Right ventricle myocardium inferior (tissue), 1 donor: ENCODE results near the gene FYN. TPM values are rescaled to one million over a fixed set of nuclear protein-coding genes. Genes with fewer than 3 reads are reported as not detected.
A peak's percentile ranks its signal among the peaks of the same experiment; 100 is the strongest.

Experiments used
- ATAC-seq: fragments of 200-7000 bp; cut with Tn5 transposase; one replicate; pipeline ENCODE4 v1.9.1; 2020; ENCODE audit warnings: mild to moderate bottlenecking, moderate library complexity
- DNase-seq: peaks from one replicate; pipeline ENCODE4 v3.0.0; 2021; ENCODE audit errors: missing footprints
- intact Hi-C: fragments of 100-400 bp; cut with DNase I; formaldehyde crosslinking; loops from one replicate; pipeline ENCODE4 v1.11.0; 2022
- total RNA-seq: library from RNA; stranded (reverse); fragmentation: NEBNext Ultra II Directional; extraction: Animal tissue kit (Norgen Biotek cat#: 25700); gene quantifications from one replicate; pipeline ENCODE4 v1.2.1, GENCODE V29; 2021
- donor health status: DM: no; HTN: yes; CAD: no; lungs with severe emphysema.

The FYN gene
- total RNA-seq, 1 donor from 2014 or later = 50.4 TPM

DNA sequence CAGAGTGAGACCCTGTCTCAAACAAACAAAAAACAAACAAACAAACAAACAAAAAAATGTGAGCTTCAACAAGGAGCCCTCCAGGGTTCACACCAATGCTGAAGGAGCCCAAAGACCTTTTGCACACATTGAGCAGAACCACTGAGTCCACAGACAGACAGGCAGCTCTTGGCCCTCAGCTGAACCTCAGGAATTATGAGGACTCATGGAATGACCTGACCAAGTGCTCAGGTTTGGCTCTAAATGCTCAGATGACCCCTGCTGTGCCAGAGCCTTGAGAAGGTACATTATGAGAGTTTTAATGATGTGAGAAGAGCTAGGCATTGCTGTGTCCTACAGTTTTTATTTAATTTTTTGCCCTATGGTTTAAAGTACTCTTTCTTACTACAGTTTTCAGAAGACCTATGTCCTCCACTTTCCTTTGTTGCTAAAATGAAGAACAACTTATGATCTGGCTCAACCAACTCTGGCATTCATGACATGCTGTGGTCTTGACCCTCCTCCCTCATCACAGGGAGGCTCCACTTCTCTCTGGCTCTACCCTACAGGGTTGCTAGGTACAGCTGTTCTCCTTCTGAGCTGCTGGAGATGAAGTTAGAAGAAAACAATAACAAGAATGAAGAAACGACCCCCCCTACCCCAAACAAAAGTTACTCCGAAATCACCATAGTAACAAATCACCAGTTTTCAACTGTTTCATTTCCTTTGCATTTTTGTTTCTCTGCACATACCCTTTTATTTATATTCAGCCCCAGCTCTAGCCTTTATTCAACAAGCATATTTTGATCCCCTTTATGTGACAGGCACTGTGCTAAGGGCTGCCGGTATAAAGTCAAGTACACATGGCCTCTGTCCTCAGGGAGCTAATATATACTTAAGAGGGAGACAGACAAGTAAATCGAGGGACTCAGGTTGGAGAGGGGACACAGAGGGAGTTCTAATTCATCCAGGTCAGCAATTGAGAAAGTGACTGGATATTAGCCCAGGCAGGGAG, 138.9 kb downstream of the FYN start:
- ATAC-seq = no peak
- intact Hi-C loops = no loop called here
- no peak for DNase-seq

DNA sequence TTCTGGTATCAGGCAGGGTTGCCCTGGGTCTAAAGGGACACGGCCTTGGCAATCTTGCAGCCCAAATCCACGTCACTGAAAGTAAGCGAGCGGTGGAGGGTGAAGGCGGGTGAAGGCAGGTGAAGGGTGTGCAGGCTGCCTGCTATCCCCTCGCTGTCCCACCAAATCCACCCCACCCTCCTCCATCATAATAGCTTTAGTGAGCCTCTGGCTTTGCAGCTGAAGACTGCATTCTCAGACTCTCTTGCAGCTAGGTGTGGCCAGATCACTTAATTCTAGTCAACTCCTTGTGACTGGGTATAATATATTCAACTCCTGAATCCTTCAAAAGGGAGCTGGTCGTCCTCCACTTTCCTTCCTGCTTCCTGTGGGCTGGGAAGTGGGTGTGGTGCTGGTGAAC, 140.9 kb downstream of the FYN start:
- no peak for DNase-seq
- intact Hi-C loops = no loop called here
- no peak for ATAC-seq

DNA sequence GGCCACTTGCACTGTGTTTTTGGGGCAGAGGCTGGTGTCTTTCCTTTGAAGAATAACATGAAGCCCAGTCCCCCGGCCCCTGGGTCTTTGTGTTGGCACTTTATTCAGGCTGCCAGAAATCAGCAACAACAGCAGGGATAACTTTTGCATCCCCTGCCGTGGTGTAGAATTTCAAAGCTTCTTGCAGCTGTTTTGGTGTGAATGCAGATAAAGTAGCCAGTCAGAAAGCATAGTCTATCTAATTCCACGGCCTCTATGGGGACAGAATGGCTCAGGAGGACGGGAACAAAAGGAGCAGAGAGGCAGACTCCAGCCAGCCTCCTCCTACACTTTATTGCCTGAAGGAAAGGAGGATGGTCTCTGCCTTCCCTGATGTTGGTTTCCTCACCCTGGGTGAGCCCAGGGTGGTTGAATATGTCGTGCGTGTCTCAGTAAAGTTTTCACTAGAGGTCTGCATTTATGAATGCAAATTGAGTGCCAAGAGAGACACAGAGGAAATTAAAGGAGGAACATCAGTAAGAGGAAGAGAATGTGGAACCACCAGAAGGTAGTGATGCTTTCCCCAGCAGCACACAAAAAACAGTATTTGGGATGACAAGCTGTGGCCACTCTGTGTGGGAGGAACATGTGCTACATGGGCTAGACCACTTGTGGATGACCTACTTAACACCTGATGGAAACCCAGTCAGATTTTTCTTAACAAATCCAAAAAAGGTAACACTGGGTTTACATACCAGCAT, 141.6 kb downstream of the FYN start:
- DNase-seq (no peak), ATAC-seq (no peak)
- intact Hi-C loops = no loop called here

DNA sequence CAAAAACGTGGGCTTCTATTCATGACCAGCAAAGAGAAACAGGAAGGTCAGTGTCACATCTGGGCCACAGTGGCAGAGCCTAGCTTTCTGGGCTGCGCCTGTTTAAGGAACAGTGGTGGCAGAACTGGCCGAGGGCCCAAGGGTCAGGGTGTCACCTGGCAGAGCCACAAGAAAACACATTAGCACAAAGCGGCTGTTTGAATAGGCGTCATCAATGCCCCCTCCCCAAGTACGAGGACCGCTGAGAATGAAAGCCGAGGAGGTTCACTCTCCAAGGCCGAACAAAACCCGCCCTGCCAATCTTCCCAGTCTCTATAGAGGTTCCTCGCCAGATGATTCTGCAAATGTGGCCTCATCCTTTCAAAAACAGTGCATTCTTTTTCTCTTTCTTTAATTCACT, 142.4 kb downstream of the FYN start:
- intact Hi-C loops = no loop called here
- no peak for DNase-seq
- peak; percentile 43 for ATAC-seq

DNA sequence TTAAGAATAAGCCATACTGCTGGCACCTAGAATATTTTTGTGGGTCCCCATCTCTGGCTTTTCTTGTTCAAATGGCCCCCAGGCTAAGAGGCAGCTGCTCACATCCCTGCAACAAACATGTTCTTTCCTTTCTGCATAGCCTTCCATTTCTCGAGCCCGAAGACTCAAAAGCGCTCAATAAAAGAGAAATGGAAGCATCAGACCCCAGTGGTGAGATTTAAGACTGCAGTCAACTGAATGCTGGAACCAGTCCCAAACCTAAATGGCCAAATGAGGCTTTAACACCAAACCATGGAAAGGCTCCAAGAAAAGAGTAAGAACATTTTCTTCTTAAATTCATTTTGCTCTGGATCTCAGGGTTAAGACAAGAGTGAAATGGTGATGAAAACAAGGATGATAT, 145.4 kb downstream of the FYN start:
- DNase-seq (no peak), ATAC-seq (no peak)
- intact Hi-C loops = no loop called here

DNA sequence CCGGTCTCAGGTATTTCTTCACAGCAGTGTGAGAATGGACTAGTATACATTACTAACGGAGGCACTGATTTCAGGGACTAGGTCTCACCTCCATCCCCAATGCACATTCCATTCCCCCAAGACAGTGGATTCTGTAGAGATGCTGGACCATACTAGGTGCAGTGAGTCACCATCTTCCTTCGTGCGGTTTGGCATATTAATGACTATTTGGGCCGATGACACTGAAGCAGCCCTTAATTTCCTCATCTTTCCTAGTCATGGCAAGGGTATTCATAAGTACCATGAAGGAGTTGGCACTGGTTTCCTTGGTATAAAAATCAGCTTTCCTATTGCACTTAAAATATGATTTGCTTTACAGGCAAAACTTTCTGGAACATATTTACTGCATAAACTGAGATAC, 146.2 kb downstream of the FYN start:
- intact Hi-C loops = no loop called here
- ATAC-seq (no peak), DNase-seq (no peak)

DNA sequence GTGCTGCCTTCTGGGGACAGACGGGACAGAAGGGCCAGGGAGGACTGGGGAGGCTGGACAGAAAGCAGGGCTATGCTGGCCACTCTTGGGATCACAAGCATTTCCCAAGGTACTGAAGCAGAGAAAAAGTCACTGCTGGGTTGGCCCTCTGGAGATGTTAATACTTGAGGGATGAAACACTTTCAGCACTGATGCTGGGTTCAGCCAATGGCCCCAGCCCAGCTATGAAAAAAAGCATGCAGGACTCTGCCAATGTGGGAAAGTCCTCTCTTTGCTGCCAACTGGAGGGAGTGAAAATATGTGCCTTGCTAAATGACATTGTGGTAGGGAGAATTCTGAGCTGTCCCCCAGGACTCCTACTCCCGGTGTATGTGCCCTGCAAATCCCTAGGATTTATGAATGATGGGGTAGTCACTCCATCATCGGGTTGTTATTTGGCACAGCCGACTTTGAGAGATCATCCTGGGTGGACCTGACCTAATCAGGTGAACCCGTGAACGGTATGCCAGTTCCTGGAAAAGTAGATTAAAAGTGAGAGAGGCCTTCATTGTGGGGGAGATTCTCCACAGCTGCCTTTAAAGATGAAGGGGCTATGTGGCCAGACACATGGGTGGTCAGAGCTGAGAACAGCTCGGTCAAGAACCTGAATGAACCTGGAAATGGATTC, 147.7 kb downstream of the FYN start:
- DNase-seq (no peak), ATAC-seq (peak; percentile 20)
- intact Hi-C loops = loop anchor here (2.0 kb wide), 1 partner anchor 73 kb away; no protein-coding TSS in a partner anchor

DNA sequence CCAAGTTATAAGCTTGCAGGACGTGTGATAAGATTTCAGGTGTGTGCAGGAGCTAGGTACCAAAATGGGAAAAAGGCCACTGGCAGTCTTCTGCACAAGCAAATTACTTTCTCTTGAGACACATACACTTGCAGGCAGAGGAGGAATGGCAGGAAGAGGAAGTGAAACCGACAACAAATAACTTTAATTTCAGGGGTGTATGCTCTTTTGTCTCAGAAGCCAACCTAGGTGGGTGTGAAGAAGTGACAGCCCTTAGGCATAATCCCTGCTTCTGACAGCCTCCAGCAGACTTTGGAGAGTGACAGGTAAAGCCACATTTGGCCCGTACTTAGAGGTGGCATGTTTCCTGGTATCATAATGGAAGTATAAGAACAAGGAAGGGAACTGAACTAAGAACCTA, 148.7 kb downstream of the FYN start:
- ATAC-seq (no peak), DNase-seq (no peak)
- intact Hi-C loops = loop anchor here (2.0 kb wide), 1 partner anchor 74 kb away; no protein-coding TSS in a partner anchor

DNA sequence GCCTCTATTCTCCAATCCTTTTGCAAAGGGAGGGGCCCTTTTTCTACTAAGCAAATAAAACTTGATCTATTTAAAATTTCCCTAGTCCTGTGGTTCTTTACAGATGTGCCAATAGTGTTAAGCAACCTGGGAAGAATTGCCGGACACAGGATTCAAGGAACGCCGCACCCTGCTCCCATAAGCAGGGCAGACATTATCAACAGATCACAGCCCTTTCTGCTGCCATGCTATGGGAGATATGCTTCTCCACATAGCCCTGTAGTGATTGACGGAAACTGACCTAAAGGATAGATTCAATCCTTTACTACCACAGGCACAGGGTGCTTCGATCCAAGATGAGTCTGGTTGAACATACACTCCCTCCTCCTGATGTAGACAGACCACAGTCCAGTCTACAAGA, 149.2 kb downstream of the FYN start:
- intact Hi-C loops = loop anchor here (2.0 kb wide), 1 partner anchor 75 kb away; no protein-coding TSS in a partner anchor
- DNase-seq (no peak), ATAC-seq (no peak)

DNA sequence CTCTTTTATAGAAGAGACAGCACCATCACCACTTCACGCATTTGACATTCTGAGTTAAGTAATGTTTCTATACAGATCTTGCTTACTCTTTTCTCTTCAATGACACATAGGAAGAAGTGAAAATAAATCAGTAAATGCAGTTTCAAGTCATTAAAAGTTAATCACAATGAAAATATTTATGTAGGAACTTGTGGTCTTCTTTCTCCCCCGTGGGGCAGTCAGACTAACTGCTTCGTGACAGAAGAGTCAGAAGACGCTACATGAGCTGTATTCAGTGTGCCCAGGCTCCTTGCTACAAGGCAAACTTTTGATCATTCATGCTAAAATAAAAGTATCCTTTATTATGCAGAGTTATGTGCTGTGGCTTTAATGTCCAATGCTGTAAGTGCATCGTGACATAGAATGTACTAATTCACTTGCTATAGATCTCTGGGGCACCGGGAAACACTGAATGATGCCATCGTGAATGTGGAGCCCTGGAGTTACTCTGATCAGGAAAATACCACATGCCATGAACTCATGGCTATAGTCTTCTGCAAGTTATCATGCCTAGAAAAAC, 149.8 kb downstream of the FYN start:
- DNase-seq = no peak
- intact Hi-C loops = no loop called here

DNA sequence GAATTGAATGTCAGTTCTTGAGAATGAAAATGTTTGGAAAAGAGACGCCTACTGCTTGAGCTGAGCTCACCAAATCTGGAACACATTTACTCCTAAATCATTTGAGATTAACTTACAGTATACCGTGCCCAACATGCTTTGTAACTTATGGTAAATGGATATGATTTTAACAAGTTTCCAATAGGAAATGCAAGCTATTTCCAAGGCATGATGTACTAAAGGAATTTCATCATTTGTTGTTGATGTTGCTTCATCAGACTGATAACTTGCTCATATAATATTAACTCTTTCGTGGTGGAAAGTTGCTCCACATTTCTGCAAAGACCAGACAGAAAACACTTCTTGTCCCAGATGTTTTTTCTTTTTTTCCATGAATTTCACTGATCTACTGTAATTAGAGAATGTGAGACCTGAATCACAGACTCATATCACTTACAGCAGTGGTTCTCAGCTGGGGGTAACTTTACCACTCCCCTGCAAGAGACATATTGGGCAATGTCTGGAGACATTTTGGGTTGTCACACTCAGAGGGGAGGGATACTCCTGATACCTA, 151.0 kb downstream of the FYN start:
- peak; percentile 50 for ATAC-seq
- intact Hi-C loops = no loop called here
- no peak for DNase-seq

More for the DNA sequence above, 149.8 kb downstream of the FYN start:
- ATAC-seq = no peak

DNA sequence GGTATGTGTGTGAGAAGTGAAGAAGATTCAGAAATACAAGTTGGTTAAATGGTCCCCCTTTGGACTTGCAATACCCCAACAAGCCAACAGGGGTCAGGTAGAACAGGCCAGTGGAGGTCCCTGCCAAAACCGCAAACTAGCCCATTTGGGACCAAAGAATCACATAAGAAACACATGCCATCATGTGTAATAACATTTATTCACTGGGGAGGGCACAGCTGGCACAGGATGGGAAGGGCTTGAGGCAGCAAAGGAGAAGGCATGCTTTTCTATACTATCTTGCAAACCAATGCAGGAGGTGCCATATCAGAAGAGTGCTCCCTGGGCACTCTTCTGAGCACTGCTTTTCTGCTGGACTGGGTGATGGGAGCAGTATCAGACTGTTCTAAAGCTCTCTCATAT, 151.5 kb downstream of the FYN start:
- intact Hi-C loops = no loop called here
- ATAC-seq = peak; percentile 8
- no peak for DNase-seq

DNA sequence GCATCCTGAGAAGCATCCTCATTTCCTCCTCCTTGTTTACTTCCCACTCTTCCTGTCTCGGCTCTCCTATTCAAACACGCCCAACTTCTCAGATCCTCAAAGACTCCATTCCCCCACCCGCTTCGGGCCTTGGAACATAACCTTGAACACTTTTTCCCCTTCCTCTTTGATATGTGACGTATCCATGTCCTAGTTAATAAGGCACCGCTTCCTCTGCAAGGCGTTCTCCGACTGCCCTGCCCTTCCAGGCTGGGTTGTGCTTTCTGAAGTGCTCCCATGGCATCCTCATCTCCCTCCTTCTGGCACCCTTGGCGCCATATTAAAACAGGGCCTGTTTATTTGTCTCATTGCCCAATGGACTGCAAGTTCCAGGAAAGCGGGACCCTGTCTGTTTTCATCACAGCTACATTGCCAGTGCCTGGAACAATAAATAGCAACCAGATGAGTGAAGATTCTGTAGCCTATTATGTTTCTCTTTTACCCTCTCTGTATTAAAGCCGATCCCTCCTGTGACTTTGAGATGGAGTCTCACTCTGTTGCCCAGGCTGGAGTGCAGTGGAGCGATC, 152.2 kb downstream of the FYN start:
- intact Hi-C loops = no loop called here
- DNase-seq = no peak
- no peak for ATAC-seq

DNA sequence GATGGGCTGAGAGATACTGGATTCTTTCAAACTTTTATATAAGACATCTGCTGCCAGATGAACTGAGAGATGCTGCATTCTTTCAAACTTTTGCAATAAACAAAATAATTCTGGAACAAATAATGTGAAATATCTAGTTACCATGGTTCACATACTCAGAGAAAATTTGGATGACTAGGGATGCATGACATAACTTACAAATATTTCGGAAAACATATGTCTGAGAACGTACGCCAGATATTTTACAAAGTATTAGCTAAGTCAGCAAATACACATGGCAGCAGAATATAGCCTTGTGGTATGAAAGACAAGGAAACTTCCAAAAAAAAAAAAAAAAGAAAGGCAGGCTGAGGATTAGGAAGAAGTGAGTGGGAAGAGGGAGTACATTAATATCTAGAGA, 154.3 kb downstream of the FYN start:
- ATAC-seq (no peak), DNase-seq (no peak)
- intact Hi-C loops = no loop called here

DNA sequence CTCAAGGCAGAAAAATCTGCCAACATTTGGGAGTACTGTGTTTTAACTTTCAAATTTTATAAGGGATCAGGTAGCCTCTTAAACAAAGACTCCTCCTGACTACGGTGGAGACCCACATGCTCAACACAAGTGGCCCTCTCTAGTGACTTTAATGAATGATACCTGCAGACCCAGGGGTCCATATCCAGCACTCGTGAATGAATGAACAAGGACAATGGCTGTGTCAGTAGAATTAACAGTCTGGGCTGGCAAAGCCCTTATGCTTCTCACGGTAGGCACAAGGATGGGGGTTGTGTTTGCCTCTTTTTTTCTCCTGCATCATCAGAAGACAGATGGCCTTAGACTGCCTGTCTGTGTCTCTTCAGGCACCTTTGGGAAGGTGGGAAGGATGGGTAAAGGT, 154.9 kb downstream of the FYN start:
- DNase-seq (no peak), ATAC-seq (no peak)
- intact Hi-C loops = no loop called here

DNA sequence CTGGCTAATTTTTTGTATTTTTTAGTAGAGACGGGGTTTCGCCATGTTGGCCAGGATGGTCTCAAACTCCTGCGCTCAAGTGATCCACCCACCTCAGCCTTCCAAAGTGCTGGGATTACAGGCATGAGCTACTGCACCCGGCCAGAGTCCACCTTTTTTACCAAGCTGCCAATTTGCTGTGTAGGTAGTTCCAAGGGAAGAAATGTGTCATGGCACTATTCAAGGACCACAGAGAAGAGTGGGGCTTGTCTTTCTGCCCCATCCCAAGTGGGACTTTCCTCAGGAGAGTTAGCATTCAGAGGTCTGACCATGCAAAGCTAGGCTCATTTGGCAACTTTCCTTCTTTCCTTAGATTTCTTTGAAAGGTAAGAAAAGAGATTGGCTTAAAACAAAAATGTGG, 155.6 kb downstream of the FYN start:
- no peak for DNase-seq
- ATAC-seq = no peak
- intact Hi-C loops = no loop called here

DNA sequence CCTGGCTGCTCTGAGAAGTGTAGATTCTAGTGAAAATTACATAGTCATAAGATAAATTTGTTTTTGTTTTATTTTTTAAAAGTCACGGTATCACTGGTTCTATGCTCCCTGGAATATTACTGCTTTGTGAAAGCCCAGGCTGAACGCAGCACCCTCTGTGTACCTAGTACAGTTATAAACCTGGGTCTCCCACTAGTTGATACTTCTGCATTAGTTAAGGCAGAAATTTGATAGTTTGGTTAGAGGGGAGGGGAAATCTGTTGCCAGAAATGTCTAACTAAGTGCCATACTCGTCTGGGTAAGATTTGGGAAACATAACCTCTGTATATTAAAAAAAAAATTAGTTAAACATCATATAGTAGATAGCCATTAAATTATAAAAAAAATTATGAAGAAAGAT, 156.9 kb downstream of the FYN start:
- DNase-seq = no peak
- ATAC-seq = no peak
- intact Hi-C loops = no loop called here

DNA sequence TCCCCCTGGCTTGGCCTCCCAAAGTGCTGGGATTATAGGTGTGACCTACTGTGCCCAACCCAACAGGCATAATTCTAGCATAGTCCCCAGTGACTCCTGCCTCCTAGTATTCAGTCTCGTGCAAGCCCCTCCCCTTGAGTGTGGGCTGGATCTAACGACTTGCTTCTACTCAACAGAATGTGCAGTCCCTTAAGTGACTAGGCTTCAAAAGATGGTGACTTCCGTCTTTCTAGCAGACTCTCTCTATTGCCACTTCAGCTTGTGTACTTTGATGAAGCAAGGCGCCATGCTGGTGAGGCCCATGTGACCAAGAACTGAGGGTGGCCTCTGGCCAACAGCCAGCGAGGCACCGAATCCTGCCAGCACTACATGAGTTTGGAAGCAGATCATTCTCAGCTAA, 157.9 kb downstream of the FYN start:
- intact Hi-C loops = no loop called here
- ATAC-seq (no peak), DNase-seq (no peak)
